ENCODE results near the gene MDP1. TPM values are rescaled to one million over a fixed set of nuclear protein-coding genes. Genes with fewer than 3 reads are reported as not detected.

The MDP1 gene
- total and polyA plus RNA-seq, 8 donors = 9.3 to 26.9 (median 16.1) TPM; not detected in 1

DNA sequence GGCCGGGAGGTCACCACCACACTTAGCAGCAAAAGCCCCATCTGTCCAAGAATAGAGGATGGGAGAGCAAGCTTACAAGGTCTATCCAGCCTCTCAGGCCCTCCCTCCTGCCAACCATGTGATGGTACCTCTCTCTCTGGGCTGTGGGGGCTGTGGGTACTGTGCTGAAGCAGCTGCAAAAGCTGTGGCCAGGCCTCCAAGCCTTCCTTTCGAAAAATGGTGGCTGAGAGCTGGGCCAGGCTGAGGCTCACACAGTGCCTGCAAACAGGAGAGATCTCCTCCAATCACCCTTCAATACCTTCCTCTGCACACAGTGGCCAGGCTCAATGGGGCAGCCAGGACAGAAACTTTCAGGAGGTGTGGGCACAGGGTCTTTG is 28.3 kb downstream of the MDP1 start:
- 71 to 96% (median 84%) methylated on average over 1 to 2 of the region's 2 CpGs for WGBS, 5 donors
- H3K4me1 ChIP-seq = peaks cover 13 to 44% (median 31%) of the 10 kb centered on the region in 4 donors
- peak overlapping the region in 3 of 5 donors; percentile 83 to 87 (median 86) for H3K27ac ChIP-seq
- H3K9me3 ChIP-seq = no peaks in the 10 kb centered on the region
- no peak for DNase-seq
- TF ChIP-seq POLR2A (IDR thresholded peaks at IDR 0.05) (no peak), EP300 (IDR thresholded peaks at IDR 0.05) (no peak), POLR2AphosphoS5 (IDR thresholded peaks at IDR 0.05) (no peak)
- TF ChIP-seq, protein P1, sequence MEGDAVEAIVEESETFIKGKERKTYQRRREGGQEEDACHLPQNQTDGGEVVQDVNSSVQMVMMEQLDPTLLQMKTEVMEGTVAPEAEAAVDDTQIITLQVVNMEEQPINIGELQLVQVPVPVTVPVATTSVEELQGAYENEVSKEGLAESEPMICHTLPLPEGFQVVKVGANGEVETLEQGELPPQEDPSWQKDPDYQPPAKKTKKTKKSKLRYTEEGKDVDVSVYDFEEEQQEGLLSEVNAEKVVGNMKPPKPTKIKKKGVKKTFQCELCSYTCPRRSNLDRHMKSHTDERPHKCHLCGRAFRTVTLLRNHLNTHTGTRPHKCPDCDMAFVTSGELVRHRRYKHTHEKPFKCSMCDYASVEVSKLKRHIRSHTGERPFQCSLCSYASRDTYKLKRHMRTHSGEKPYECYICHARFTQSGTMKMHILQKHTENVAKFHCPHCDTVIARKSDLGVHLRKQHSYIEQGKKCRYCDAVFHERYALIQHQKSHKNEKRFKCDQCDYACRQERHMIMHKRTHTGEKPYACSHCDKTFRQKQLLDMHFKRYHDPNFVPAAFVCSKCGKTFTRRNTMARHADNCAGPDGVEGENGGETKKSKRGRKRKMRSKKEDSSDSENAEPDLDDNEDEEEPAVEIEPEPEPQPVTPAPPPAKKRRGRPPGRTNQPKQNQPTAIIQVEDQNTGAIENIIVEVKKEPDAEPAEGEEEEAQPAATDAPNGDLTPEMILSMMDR (IDR thresholded peaks at IDR 0.05) = no peak
- intact Hi-C loops (cut with DNase I; ENCODE audit: low total_unique reads) = no loop called here
- H3K4me3 ChIP-seq = peak overlapping the region in 2 of 4 donors; percentile 87 to 96
- no peaks in the 10 kb centered on the region for H3K27me3 ChIP-seq
- H3K36me3 ChIP-seq = peaks cover 41 to 78% (median 71%) of the 10 kb centered on the region in 4 donors

DNA sequence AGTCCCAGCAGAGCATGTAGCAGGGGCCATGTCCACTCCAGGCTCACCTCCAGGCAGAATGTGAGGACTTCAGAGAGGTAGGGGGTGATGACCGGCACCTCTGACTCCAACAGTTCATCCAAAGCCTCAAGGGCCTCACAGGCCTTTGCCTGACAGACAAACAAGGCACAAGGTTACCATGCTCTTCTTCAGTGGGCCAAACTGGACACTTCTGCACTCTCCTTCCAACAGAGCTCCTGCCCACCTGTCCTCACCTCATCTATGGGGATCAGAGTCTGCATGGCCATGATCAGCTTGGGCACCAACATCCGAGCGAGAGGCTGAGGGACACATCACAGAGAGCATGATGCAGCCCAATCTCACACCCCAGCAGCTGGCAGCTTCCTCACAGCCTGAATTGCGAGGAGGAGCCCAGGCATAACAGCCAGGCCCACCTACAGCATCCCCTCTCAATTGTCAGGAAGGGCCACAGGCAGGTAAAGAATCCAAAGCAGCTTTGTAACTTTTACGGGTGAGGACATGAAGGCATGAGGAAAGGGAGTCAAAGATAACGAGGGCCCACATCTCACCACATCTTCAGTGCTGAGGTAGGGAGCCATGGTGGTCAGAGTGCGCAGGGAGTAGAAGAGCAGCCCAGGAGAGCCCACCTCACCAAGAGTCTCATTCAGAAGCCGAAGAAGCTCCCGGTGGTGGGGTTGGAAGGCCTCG is 28.9 kb downstream of the MDP1 start:
- Histone ChIP-seq H3K4me3 (peak overlapping the region in 1 of 4 donors; percentile 87), H3K27me3 (no peaks in the 10 kb centered on the region), H3K36me3 (peaks cover 46 to 78% (median 71%) of the 10 kb centered on the region in 4 donors), H3K4me1 (peaks cover 13 to 38% (median 26%) of the 10 kb centered on the region in 4 donors), H3K27ac (no peak overlapping the region), H3K9me3 (no peaks in the 10 kb centered on the region)
- 89 to 99% (median 93%) methylated on average over 7 to 10 of the region's 10 CpGs for WGBS, 5 donors
- no peak for DNase-seq
- TF ChIP-seq EP300 (IDR thresholded peaks at IDR 0.05) (no peak), POLR2A (IDR thresholded peaks at IDR 0.05) (no peak)
- TF ChIP-seq, protein P1 (IDR thresholded peaks at IDR 0.05) = no peak
- intact Hi-C loops (cut with DNase I; ENCODE audit: low total_unique reads) = no loop called here

DNA sequence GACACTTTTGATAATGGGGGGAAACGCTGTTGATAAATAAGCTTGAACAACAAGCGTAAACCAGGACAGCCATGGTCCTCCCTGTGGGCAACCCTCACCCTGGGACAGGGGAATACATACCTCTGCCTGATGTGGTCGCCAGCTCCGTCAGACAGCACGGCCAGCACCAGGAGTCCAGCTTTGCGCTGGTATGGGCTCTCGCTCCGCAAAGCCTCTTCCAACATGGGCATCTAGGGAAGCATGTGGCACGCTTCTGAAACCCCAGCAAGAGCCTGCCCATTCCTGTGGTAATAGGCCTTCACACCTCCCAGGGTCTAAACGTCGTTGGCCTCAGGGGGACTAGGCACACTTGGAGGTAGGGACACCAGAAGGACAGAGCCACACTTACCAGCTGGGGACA is 30.1 kb downstream of the MDP1 start:
- Histone ChIP-seq H3K4me1 (peaks cover 13 to 29% (median 26%) of the 10 kb centered on the region in 4 donors), H3K4me3 (no peak overlapping the region), H3K36me3 (peaks cover 47 to 79% (median 73%) of the 10 kb centered on the region in 4 donors), H3K9me3 (no peaks in the 10 kb centered on the region), H3K27ac (no peak overlapping the region), H3K27me3 (no peaks in the 10 kb centered on the region)
- 90 to 96% (median 91%) methylated on average over 7 to 11 of the region's 11 CpGs for WGBS, 5 donors
- TF ChIP-seq EP300 (IDR thresholded peaks at IDR 0.05) = no peak
- DNase-seq = no peak
- intact Hi-C loops (cut with DNase I; ENCODE audit: low total_unique reads) = no loop called here

DNA sequence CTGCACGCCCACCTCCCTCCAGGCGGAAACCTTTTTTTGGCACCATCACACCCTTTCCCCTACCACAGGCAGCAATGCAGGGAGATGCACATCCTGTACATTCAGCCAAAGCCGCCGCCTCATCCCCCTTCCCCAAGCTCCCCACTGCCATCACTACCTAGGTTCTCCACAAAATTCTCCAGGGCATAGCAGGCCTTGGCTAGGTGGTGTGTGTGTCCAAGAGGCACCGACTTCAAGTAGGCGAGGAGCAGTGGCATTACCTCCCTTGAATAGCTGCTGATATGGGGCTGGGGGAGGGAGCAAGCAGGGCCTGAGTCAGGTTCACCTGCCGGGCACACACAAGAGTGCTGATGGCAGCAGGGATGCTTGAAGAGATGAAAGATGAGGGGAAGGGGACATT is 30.8 kb downstream of the MDP1 start:
- Histone ChIP-seq H3K4me3 (no peak overlapping the region), H3K9me3 (no peaks in the 10 kb centered on the region), H3K27ac (no peak overlapping the region), H3K27me3 (no peaks in the 10 kb centered on the region), H3K4me1 (peaks cover 13 to 33% (median 27%) of the 10 kb centered on the region in 4 donors), H3K36me3 (peaks cover 53 to 79% (median 74%) of the 10 kb centered on the region in 4 donors)
- TF ChIP-seq POLR2A (IDR thresholded peaks at IDR 0.05) = no peak
- no peak for TF ChIP-seq POLR2AphosphoS5 (IDR thresholded peaks at IDR 0.05)
- intact Hi-C loops (cut with DNase I; ENCODE audit: low total_unique reads) = no loop called here
- no peak for DNase-seq
- 93 to 97% (median 94%) methylated on average over 7 of the region's 7 CpGs for WGBS, 5 donors

DNA sequence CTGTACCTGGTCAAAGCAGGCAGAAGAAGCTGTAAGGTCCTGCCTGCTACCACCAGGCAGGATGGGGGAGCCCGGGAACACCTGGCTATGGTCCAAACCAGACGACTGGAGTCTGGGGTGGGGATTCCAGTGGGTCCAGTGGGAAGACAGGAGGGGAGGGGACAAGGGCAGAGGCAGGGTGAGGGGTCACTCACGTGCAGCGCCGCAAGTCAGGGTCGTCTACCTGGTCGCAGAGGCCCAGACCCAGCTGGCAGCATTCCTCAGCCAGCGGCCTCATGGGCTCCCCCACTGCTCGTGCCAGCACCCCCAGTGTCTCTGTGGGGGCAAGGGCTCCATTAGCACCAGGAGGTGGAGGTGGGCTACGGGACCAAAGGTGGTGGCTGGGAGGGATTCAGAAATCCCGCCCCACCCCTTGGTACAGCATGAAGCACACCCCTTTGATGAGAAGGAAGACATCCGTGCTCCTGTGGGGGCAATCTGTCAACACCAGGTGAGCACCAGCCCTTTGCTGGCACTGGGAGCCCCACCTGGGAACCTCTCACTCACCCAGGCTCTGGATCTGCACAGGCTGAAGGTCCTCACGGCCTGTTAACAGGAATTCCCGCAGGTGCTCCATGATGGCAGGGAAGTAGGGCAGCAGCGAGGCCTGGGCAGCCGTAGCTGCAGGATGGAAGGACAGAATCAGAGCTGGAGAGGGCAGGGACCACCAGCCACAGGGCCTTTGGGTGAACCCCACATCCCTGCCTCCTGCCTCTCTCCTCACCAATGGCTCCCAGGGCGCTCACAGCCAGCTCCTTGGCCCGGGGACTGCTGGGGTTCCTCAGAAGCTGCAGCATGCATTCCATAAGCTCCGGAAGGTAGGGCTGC is 31.5 kb downstream of the MDP1 start:
- WGBS, 5 donors = 80 to 91% (median 84%) methylated on average over 14 to 19 of the region's 19 CpGs
- TF ChIP-seq, protein P1 (IDR thresholded peaks at IDR 0.05) = no peak
- Histone ChIP-seq H3K27ac (no peak overlapping the region), H3K9me3 (no peaks in the 10 kb centered on the region), H3K4me3 (no peak overlapping the region), H3K4me1 (peaks cover 13 to 32% (median 21%) of the 10 kb centered on the region in 4 donors), H3K36me3 (peaks cover 58 to 80% (median 78%) of the 10 kb centered on the region in 4 donors), H3K27me3 (no peaks in the 10 kb centered on the region)
- intact Hi-C loops (cut with DNase I; ENCODE audit: low total_unique reads) = no loop called here
- no peak for DNase-seq
